Amniotic stem cell (primary cell): ENCODE measurements around the gene HKDC1.
"Not testable (repeated sequence)": the region's sequence is repeated elsewhere in the genome, so short reads cannot be mapped to it uniquely, and the experiment has no call there.

Experiments used
- DNase-seq: peaks from one replicate; lab custom pipeline; 2025; lab: John Stamatoyannopoulos, UW

Gene HKDC1

GRCh38 chr10:69241575-69241974, 21.4 kb downstream of the HKDC1 start:
- DNase-seq, result no peak

DNA sequence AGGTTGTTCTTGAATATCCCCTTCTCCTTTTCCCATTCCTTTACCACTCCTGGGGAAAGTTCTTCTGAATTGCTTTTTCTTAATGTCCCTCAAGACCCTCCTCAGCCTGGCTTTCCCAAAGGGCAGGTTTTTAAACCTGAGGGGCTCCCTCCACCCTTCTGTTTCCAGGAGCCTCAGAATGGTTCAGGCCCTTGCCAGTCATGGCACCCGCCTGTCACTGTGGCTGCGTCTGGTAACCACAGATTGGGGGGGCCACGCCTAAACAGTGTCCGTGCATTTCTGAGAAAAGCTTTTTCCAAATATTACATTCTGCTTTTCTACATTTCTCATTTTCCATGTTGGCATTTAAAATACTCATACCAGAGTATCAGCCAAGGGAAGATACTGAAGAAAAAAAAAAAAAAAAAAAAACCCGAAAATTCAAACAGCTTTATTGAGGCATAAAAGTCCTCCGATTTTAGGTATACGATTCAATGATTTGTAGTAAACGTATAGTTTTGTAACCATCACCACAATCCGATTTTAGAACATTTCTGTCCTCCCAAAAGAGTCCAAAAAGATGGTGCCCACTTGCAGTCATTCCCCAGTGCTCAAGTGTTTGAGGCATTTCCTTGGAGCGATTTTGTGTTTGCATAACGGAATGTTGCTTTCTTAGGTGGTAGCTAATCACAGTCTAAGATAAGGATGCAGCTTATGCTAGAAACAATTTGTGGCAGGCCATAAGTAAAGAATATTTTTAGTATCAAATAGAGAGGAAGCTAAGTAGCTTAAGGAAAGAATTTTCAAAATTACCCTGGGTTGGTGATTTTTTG, 22.1 kb downstream of the HKDC1 start:
- no peak for DNase-seq

- no peak for DNase-seq
Measured at GRCh38 chr10:69242852-69243212, 22.7 kb downstream of the HKDC1 start.

GRCh38 chr10:69243817-69244216, 23.7 kb downstream of the HKDC1 start:
- DNase-seq, result no peak

DNA sequence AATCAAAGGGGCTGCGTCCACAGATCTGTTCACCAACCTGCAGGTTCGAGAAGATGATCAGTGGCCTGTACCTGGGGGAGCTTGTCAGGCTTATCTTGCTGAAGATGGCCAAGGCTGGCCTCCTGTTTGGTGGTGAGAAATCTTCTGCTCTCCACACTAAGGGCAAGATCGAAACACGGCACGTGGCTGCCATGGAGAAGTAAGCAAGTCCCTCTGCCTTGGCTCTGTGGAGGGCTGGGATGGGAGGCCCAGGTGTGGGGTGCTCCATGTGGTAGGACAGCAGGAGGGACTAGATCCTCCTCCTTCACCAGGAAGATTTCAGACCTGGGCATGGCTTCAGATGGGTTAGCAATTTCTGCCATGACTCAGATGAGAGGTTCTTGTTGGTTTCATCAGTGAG, 25.9 kb downstream of the HKDC1 start:
- no peak for DNase-seq

DNA sequence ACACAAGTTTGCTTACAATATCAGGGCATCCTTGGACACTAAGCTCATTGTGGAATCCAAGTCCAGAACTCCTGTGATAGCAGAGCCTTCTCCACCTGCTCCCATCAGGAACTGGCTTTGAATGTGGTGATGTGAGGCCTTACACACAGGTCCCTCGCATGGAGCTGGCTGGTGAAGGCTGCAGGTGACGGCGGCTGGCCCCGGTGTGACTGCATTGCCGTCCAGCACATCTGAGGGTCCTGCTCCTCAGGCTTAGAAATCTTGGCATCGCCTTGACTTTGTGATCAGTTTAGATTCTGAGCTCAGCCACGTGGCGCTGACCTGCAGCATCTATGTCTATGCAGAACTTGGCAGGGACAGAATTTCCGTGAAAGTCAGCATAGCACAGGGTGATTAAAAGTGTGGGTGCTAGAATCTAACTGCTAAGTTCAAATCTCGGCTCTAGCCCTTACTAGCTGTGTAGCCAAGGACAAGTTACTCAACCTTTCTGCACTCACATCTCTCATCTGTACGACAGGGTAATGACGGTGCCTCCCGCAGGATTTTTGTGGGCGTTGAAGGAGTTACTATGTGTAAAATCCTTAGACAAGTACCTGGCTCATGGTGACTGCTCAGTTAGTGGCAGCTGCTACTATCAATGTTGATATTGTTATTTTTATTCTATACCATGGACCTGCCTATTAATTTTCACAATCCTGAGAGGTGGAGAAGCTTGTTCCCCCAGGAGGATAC, 26.6 kb downstream of the HKDC1 start:
- no peak for DNase-seq

DNA sequence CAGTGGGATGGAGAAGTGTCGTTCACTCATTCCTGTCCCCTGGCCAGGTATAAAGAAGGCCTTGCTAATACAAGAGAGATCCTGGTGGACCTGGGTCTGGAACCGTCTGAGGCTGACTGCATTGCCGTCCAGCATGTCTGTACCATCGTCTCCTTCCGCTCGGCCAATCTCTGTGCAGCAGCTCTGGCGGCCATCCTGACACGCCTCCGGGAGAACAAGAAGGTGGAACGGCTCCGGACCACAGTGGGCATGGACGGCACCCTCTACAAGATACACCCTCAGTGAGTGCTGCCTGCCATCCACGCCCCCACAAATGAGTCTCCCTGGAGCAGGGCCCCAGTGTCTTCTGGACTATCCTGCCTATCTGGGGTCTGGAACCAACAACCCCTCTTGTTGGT, 27.2 kb downstream of the HKDC1 start:
- DNase-seq, result no peak

DNA sequence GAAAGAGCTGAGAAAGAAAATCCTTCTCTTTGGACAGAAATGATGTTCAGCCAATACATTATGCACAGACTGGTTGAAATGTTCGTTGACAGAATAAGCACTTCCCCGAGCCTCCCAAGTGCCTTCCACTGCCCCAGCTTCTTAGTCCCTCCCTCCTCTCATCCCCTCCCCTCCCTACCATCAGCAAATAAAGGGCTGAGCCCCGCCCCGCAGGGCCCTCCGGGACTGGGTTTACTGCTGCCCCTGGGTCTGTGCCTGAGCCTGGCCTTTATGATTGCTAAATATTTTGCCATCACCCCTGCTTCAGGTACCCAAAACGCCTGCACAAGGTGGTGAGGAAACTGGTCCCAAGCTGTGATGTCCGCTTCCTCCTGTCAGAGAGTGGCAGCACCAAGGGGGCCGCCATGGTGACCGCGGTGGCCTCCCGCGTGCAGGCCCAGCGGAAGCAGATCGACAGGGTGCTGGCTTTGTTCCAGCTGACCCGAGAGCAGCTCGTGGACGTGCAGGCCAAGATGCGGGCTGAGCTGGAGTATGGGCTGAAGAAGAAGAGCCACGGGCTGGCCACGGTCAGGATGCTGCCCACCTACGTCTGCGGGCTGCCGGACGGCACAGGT, 28.1 kb downstream of the HKDC1 start:
- no peak for DNase-seq

DNA sequence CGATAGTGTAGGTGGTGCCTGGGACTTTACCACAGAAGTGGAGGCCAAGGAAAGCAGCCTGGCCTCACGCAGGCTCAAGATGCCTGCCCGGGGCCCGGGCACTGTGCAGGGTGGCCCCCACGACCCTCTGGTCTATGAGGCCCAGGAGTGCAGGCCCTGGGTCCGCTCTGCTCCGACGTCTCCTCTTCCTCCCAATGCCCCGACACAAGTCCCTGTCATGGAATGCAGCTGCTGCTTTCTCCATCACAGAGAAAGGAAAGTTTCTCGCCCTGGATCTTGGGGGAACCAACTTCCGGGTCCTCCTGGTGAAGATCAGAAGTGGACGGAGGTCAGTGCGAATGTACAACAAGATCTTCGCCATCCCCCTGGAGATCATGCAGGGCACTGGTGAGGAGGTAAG, 29.9 kb downstream of the HKDC1 start:
- no peak for DNase-seq

GRCh38 chr10:69251417-69251816, 31.3 kb downstream of the HKDC1 start:
- DNase-seq, result not testable (repeated sequence)

GRCh38 chr10:69253171-69253570, 33.0 kb downstream of the HKDC1 start:
- no peak for DNase-seq

GRCh38 chr10:69254877-69255276, 34.7 kb downstream of the HKDC1 start:
- DNase-seq, result no peak

DNA sequence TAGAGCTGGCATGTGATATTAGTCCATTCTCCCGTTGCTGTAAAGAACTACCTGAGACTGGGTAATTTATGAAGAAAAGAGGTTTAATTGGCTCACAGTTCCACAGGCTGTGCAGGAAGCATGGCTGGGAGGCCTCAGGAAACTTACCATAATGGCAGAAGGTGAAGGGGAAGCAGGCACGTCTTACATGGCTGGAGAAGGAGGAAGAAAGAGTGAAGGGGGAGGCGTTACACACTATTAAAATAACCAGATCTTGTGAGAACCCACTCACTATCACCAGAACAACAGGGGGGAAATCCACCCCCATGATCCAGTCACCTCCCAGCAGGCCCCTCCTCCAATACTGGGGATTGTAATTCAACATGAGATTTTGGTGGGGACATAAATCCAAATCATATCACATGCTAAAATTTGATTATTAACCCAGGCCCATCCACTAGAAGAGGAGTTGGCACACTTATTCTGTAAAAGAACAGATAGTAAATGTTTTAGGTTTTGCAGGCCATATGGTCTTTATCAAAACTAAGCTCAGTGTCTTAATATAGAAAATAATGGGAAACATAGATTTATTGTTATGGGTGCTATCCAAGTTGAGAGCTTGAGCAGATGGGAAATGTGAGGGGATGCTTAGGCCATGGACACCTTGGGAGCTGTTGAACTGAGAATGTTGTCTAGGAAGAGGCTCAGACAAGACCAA, 39.6 kb downstream of the HKDC1 start:
- no peak for DNase-seq

DNA sequence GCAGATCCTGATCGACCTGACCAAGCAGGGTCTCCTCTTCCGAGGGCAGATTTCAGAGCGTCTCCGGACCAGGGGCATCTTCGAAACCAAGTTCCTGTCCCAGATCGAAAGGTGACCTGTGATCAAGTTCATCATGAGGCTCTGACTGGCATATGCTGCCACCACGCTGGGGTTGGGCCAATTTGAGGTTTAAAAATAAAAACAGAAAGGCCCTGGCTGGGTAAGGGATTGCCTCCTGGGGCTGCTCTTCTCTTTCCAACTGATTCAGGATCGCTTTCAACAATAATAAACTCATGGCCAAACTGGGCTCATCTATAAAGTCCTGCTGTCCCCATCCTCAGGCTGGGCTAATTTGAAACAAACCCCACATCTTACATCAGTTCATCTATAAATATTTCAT, 41.1 kb downstream of the HKDC1 start:
- DNase-seq, result no peak

DNA sequence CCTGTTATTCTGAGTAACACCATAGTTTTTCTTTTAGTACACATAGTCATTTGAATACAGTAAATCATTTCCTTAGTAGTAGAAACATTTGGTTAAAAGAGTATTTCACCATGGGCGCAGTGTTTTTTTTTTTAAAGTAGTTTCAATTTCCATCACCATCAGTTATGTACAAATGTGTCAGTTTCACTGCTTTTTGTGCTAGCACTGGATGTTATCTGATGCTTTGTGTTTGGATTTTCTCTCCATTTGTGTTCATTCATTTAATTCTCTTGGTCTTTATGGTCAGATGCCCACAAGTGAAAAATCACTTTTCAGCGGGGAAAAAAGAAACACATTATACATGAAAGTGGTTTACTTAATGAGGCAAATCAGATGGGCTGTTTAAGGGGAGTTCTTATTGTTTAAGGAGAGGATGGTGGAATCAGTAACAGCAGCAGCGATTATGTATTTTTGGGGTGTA, 42.2 kb downstream of the HKDC1 start:
- DNase-seq, result no peak

DNA sequence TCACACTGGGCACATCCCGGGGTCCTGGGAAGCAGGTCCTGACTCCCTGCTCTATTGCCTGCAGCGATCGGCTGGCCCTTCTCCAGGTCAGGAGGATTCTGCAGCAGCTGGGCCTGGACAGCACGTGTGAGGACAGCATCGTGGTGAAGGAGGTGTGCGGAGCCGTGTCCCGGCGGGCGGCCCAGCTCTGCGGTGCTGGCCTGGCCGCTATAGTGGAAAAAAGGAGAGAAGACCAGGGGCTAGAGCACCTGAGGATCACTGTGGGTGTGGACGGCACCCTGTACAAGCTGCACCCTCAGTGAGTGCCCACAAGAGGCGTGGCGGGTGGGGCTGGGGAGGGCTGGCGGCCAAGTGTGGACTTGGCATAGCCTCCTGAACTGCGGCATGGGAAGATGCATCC, 45.4 kb downstream of the HKDC1 start:
- DNase-seq, result no peak

DNA sequence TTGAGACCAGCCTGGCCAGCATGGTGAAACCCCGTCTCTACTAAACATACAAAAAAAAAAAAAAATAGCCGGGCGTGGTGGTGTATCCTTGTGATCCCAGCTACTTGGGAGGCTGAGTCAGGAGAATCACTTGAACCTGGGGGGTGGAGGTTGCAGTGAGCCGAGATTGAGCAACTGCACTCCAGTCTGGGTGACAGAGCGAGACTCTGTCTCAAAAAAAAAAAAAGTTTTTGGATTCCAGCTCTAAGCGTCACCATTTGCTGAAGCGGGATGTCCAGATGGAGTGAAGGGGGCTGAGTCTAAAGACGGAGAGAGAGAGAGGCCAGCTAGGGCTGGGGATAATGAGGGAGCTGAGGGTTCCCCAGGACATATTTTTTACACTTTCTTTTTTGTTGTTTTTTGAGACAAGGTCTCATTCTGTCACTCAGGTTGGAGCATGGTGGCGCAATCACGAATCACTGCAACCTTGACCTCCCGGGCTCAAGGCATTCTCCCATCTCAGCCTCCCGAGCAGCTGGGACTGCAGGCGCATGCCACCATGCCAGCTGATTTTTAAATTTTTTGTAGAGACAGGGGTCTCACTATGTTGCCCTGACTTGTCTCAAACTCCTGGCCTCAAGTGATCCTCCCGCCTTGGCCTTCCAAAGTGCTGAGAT, 48.8 kb downstream of the HKDC1 start:
- DNase-seq, result no peak

GRCh38 chr10:69269761-69270160, 49.6 kb downstream of the HKDC1 start:
- DNase-seq, result no peak

- no peak for DNase-seq
Measured at GRCh38 chr10:69270990-69271389, 50.9 kb downstream of the HKDC1 start.

- DNase-seq, result no peak
Measured at GRCh38 chr10:69272624-69273023, 52.5 kb downstream of the HKDC1 start.

DNA sequence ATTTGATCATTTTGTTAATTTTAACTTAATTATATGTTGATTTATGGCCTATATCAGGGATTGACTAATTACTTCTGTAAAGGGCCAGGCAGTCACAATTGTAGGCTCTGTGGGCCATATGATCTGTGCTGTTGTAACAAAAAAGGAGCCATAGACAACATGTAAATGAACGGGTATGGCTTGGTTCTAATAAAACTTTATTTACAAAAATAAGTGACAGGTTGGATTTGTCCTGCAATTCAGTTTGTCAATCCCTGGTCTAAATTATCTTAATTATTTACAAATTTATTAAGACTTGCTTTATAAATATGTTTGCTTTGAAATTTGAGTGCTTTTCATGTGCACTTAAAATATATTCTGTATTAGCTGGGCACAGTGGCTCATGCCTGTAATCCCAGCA, 55.3 kb downstream of the HKDC1 start:
- no peak for DNase-seq

- no peak for DNase-seq
Measured at GRCh38 chr10:69276503-69276902, 56.4 kb downstream of the HKDC1 start.
